NCI-H69 (cell line): ENCODE data around the gene FSTL5.
"Not testable (repeated sequence)": the region's sequence is repeated elsewhere in the genome, so short reads cannot be mapped to it uniquely, and the experiment has no call there.

Experiments used
- DNase-seq: peaks from one replicate; lab custom pipeline; 2025; lab: John Stamatoyannopoulos, UW

The FSTL5 gene

GRCh38 chr4:162103908-162104307 lies 59.9 kb downstream of the FSTL5 start:
- not testable (repeated sequence) for DNase-seq

GRCh38 chr4:162102713-162103112 lies 61.1 kb downstream of the FSTL5 start:
- no peak for DNase-seq

DNA sequence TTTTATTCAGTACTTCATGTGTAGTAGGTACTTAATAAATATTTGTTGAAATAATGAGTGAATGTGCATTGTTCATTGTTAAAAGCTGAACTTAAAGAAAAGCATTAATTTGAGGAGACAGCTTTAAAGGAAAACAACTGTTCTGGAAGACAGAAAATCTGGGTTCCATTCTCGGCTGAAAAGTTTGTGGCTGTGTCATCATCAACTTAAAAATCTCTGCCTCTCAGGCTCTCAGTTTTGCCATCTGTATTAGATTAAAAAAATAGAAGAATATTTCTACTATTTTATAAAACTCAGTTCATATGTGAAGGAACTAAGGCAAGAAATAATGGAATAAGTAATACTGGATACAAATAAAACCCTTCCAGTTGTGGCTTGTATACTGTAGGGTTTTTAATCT lies 62.5 kb downstream of the FSTL5 start:
- no peak for DNase-seq

DNA sequence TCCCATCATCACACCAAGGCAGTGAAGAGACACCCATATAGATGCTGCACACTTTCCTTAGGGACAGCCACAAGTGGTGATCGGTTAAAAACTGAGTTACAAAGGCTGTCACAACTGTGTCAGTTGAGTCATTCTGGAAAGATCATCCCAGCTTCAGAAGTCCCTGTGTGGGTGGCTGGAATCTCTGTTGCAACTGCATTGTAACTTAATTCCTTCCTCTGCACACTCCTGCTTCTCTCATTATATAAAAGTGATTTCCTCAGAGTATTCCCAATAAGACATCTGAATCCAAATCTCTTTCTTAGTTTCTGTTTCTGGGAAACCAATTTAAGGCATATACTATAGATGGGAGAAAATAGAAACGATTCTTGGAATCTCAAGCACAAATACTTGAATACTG lies 88.1 kb downstream of the FSTL5 start:
- DNase-seq = no peak

GRCh38 chr4:162061214-162061613 lies 102.6 kb downstream of the FSTL5 start:
- DNase-seq = peak; percentile 5

DNA sequence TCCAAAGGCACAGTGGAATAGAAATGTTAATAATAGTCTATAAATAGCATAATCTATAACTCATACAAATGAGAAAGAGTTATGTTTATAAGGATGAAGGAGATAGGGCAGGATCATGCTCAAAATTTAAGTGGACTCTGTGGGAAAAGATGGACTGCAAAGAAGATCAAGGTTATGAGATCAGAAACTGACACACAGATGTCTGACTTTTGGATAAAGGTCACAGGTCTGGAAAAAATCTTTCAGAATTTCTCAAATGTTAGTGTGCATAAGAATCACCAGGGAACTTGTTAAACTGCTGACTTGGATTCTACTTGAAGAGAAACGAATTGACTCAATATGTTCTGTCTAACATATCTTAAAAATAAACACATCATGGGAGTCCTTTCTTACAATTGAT lies 104.1 kb downstream of the FSTL5 start:
- DNase-seq = no peak

GRCh38 chr4:162056990-162057389 lies 106.8 kb downstream of the FSTL5 start:
- peak; percentile 4 for DNase-seq

DNA sequence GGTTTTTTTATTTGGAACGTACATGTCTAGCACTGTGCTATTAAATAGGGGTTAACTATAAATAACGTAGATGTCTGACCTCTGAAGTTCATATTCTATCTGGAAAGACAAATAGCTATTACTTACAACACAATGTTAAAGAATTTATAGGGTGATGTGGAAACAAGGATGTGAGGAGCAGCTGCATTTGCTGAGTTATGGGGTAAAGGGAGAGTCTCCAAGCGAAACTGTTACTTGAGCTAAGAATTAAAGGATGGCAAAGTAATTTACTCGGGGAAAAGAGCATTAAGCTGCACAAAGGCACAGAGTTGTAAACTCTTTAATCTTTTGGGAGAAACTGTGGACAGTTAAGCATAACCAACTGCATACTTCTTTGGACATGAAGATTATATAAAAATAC lies 117.7 kb downstream of the FSTL5 start:
- DNase-seq = no peak

DNA sequence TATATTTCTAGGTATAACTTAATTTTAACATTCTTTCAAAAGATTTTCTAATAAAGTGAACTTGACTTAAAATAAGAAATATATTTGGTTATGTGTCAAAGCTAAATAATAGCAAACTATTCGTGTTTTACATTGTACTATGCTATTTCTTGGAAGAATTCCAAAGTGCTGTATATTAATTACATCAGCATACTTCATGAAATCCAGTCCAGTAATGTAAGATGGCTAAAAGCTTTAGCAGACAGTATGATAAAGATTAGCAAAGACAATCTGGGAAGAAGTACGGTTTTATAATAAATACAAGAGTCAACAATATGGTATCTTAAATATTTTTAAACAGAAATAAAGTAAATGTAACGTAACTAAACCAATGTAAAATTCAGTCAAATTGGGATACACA lies 125.7 kb downstream of the FSTL5 start:
- no peak for DNase-seq

- no peak for DNase-seq
These were observed 145.9 kb downstream of the FSTL5 start for GRCh38 chr4:162017863-162018262.

- peak; percentile 10 for DNase-seq
These were observed 146.8 kb downstream of the FSTL5 start for GRCh38 chr4:162016991-162017390.

DNA sequence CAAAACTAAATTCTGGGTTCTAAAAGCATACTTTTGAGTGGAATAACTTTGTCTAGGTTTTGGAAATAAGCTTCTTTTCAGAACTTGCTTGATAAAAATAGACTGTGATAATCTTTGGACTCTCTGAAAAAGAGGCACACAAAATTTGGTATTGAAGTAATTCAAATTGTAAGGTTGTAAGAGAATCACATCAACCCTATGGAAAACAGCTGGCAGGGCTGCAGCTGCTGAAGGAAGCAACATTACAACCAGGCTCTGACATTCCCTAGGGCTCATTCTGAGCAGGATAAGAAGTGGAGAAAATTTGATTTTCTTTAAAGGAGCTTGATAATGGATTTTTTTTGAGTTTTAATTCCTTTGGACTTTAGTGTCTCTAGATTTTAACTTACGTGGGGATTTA lies 147.6 kb downstream of the FSTL5 start:
- DNase-seq = no peak

DNA sequence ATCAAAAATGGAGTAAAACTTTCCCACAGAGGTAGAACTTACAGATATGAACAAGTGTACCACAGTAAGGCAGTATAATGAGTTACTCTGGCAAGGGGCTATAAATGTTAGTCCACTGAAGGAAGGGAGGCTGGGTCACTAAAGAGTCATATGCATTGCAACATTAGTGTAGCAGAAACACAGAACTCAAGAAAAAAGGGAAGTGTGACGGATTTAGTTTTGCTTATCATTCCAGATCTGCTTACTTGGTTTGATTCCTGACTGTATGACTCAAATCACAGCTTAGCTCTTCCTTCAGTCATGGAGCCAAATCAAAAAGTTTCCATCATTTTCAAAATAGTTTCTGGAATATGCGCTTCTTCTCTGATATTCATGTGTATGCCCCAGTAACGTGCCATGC lies 148.7 kb downstream of the FSTL5 start:
- no peak for DNase-seq

GRCh38 chr4:162011089-162011488 lies 152.7 kb downstream of the FSTL5 start:
- peak; percentile 21 for DNase-seq

DNA sequence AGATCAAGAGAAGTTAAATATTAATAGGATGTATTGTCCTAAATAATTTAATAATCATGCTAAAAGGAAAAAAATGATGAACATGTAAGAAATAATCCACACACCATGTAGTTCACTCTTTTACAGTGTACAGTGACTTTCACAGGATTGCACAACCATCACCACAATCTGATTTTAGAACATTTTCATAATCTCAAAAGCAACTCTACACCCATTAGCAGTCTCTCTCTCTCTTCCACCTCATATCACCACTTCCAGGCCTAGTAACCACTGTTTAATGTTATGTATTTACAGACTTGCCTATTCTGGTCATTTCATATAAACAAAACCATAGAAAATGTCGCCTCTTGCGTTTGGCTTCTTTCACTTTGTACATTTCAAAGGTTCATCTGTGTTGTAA lies 153.4 kb downstream of the FSTL5 start:
- DNase-seq = no peak

GRCh38 chr4:161992317-161992716 lies 171.5 kb downstream of the FSTL5 start:
- DNase-seq = no peak

DNA sequence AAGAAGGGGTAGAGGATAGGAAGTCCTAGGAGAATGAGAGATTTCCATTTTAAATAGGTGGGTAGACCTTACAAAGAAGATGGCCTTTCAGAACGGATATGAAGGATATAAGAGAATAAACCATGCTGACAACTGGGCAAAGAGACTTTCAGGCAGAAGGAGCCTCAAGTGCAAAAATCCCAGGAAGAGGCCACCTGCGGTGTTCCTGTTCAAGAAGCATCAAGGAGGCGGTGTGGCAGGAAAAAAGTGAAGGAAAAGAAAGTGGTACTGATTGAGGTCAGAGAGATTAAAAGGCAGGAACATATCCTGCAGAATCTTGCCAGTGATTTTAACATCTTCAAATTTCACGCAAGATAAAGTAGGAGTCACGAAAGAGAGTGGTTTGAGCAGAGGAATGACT lies 172.0 kb downstream of the FSTL5 start:
- no peak for DNase-seq

DNA sequence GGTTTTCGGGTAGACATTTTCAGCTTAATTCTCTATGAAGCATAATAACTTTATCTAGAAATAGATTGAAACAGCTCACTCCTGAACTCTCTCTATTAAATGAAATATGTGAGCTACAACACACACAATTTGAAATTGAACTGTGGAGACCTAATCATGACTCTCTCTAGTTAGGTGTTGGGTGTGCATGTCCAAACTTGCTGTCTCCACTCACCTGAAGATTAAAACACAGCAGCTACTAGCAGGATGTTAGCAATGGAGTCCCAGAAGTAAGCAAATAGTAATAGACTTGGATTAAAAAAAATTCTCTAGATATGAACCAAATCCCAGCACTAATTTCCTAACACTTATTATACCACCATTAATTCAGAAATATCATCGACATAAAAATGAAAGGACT lies 173.1 kb downstream of the FSTL5 start:
- DNase-seq = peak; percentile 11

GRCh38 chr4:161988946-161989345 lies 174.9 kb downstream of the FSTL5 start:
- DNase-seq = no peak

DNA sequence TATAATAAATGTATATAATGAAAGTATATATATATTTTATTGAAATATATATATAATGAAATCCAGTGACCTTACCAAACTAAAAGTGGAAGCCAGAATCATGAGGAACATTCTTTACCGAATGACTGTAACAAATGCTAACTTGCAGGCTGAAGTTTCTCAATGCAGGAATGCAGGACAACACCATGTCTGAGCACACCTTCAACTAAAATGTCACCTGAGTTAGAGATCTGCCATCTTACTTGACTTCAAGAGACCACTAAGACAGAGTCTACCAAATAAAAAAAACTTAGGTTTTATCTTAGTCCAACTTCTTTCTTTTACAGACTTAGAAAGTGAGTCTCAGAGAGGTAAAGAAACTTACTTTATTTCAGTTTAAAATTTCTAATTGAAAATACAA lies 176.2 kb downstream of the FSTL5 start:
- no peak for DNase-seq

DNA sequence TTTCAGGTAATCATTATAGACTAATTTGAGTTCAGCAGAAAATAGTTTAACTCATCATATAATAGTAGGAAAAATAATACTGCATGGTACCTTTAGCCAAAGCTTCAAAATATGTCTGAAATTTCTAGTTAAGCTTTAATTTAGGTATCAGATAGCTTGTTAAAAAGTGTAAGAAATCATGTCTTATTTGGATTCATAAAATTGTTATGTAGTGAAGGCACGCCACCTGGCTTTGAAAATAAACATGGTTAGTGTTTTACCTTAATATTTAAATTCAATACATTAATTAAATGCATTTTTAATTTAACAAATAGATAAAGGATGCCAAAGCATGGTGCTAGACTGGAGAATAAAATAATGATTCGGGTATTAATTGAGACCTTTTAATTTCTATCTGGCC lies 211.4 kb downstream of the FSTL5 start:
- no peak for DNase-seq

DNA sequence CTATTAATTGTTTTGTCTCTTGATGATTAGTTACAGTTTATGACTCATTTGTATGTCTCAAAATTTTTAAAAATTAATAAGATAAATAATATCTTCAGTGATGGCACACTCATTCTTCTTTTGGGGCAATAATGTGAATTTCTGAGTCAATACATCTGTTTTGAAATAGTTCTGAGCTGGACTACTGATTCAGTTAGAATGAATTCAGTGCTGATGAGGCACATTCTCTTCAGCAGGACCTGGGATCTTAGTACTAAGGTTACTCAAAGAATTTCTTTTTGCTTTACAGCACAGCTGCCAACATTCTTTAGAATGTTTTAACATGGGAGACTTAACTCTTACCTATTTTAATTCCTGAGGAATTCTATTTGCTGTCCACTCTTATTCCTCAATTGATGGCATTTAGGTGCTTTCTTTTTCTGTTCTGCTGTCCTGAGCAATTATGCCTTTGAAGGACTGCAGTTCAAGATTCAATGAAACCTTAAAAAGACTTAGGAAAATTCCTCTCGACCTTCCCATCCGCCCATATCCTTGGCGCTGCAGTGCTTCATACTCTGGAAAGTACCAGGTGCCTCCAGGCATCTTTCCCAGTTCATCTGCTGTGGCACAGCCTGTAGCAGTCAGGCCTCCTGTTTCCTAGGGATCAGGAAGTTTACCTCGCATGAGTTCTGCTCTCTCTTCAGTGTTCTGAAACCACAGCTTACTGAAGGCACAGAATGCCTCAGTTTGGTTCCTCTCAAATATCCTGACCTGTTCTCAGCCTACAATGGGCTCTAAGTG lies 213.7 kb downstream of the FSTL5 start:
- peak; percentile 11 for DNase-seq

GRCh38 chr4:161948026-161948770 lies 215.6 kb downstream of the FSTL5 start:
- no peak for DNase-seq

GRCh38 chr4:161937596-161937995 lies 226.2 kb downstream of the FSTL5 start:
- DNase-seq = peak; percentile 7
